Measurements from ENCODE around the gene ABCA2. TPM values are rescaled to one million over a fixed set of nuclear protein-coding genes. Genes with fewer than 3 reads are reported as not detected.

The ABCA2 gene
- total RNA-seq, 1 donor from 2014 or later, result 33.8 TPM

GRCh38 chr9:136977223-136977622 is 50.8 kb downstream of the ABCA2 start, which contains the start of gene PTGDS:
TSS of gene PTGDS (plus strand) at chr9:136977504. CDS start at chr9:136977579, 75 bp downstream.
- intact Hi-C loops (cut with micrococcal nuclease), result no loop called here
- ATAC-seq, result peak; percentile 69
- peak; percentile 92 for DNase-seq

GRCh38 chr9:136975644-136976043 is 52.4 kb downstream of the ABCA2 start:
- peak; percentile 80 for DNase-seq
- ATAC-seq, result peak; percentile 4
- intact Hi-C loops (cut with micrococcal nuclease), result no loop called here

- ATAC-seq, result no peak
- intact Hi-C loops (cut with micrococcal nuclease), result no loop called here
- DNase-seq, result peak; percentile 33
These were observed 53.1 kb downstream of the ABCA2 start for GRCh38 chr9:136974817-136975535.

GRCh38 chr9:136973618-136974617 is 54.1 kb downstream of the ABCA2 start:
- ATAC-seq, result no peak
- intact Hi-C loops (cut with micrococcal nuclease), result no loop called here
- no peak for DNase-seq

- ATAC-seq, result no peak
- no peak for DNase-seq
- intact Hi-C loops (cut with micrococcal nuclease), result no loop called here
These were observed 55.3 kb downstream of the ABCA2 start for GRCh38 chr9:136972743-136973142.

- intact Hi-C loops (cut with micrococcal nuclease), result no loop called here
- DNase-seq, result no peak
- ATAC-seq, result no peak
These were observed 55.7 kb downstream of the ABCA2 start for GRCh38 chr9:136972335-136972734.

GRCh38 chr9:136971746-136972145 is 56.3 kb downstream of the ABCA2 start:
- ATAC-seq (no peak), DNase-seq (no peak)
- intact Hi-C loops (cut with micrococcal nuclease), result no loop called here

GRCh38 chr9:136970361-136970760 is 57.7 kb downstream of the ABCA2 start:
- no peak for ATAC-seq
- intact Hi-C loops (cut with micrococcal nuclease), result no loop called here

GRCh38 chr9:136969774-136970173 is 58.3 kb downstream of the ABCA2 start:
- intact Hi-C loops (cut with micrococcal nuclease), result no loop called here
- no peak for ATAC-seq
- no peak for DNase-seq

More at GRCh38 chr9:136970361-136970760, 57.7 kb downstream of the ABCA2 start:
- DNase-seq, result no peak

- intact Hi-C loops (cut with micrococcal nuclease), result no loop called here
- DNase-seq (no peak), ATAC-seq (peak; percentile 18)
These were observed 58.9 kb downstream of the ABCA2 start for GRCh38 chr9:136969150-136969549.

GRCh38 chr9:136968333-136969127 is 59.5 kb downstream of the ABCA2 start:
- intact Hi-C loops (cut with micrococcal nuclease), result no loop called here
- peak; percentile 63 for ATAC-seq
- DNase-seq, result peak; percentile 55

- DNase-seq (peak; percentile 34), ATAC-seq (no peak)
- intact Hi-C loops (cut with micrococcal nuclease), result no loop called here
These were observed 62.1 kb downstream of the ABCA2 start for GRCh38 chr9:136965771-136966484.

GRCh38 chr9:136964833-136965422 is 63.1 kb downstream of the ABCA2 start:
- ATAC-seq (no peak), DNase-seq (peak; percentile 17)
- intact Hi-C loops (cut with micrococcal nuclease), result no loop called here

- DNase-seq (no peak), ATAC-seq (no peak)
- intact Hi-C loops (cut with micrococcal nuclease), result no loop called here
These were observed 63.8 kb downstream of the ABCA2 start for GRCh38 chr9:136964171-136964689.

- DNase-seq, result no peak
- ATAC-seq, result no peak
- intact Hi-C loops (cut with micrococcal nuclease), result no loop called here
These were observed 64.3 kb downstream of the ABCA2 start for GRCh38 chr9:136963751-136964150.

GRCh38 chr9:136963341-136963740 is 64.7 kb downstream of the ABCA2 start:
- ATAC-seq (no peak), DNase-seq (no peak)
- intact Hi-C loops (cut with micrococcal nuclease), result no loop called here

- intact Hi-C loops (cut with micrococcal nuclease), result no loop called here
- DNase-seq (no peak), ATAC-seq (no peak)
These were observed 65.3 kb downstream of the ABCA2 start for GRCh38 chr9:136962701-136963248.

- DNase-seq (no peak), ATAC-seq (no peak)
- intact Hi-C loops (cut with micrococcal nuclease), result no loop called here
These were observed 65.9 kb downstream of the ABCA2 start for GRCh38 chr9:136962163-136962562.
